HG03460 (cell line): ENCODE results near the gene EZR.
"Not testable (repeated sequence)": the region's sequence is repeated elsewhere in the genome, so short reads cannot be mapped to it uniquely, and the experiment has no call there.

Experiments
- ATAC-seq: cut with Tn5 transposase; IDR thresholded peaks from one replicate; pipeline ENCODE4 v1.9.1; 2021; ENCODE audit not compliant: unreplicated experiment

EZR gene

DNA sequence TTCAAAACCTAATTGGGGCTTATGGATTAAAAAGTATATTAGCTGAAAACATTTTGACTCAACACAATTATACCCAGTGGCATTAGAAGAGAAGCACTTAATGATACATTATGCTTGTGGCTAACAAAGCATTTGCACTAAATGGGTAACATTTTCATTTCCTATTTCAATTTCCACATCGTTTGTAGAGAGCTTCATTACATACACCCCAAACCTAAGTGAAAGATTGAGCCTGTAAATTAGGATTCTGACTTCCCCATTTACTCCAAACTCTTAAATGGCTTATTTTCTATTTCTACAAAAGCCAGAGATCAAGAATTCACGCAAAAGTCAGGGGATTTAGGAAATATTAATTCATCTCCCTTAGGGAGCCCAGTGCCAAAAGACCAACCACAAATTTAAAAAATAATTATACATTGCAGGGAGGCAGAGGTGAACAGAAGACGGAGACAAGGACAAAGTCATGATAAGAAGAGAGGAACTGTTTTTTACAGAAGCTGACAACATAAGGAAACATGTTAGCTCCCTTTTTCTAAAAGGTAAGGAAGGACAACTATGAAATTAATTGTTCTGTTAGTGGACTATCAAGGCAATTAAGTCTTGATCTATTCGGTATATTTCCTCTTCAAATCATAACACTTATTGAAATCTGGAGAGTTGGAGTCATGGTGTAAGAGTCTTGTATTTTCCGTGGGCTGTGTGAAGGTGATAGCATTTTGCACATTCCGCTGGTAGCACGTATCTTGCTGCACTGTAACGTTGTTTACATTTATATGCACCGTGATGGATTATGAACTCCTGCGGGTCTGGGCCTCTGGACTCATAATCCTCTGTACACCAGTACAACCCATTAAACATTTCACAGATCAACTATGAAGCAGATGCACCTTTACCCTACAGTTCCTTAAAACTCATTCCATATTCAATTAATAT is 24.8 kb upstream of the EZR start:
- ATAC-seq: no peak

DNA sequence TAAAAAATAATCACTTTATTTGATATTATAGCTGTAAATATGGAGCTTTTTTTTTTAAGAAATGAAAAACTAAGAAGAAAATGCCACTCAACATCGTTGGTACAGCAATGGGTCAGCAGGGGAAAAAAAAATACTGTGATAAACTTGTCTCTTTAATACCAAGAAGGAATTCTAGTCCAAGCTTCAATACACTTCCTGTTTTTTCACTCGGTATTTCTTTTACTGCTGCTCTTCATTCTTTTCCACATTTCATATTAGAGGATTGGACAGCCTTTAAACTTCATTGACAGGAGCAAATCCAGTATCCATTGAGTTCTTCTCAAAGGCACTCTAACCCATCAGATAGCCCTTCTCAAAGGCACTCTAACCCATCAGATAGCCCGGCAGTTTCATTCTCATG is 22.2 kb upstream of the EZR start:
- no peak for ATAC-seq

DNA sequence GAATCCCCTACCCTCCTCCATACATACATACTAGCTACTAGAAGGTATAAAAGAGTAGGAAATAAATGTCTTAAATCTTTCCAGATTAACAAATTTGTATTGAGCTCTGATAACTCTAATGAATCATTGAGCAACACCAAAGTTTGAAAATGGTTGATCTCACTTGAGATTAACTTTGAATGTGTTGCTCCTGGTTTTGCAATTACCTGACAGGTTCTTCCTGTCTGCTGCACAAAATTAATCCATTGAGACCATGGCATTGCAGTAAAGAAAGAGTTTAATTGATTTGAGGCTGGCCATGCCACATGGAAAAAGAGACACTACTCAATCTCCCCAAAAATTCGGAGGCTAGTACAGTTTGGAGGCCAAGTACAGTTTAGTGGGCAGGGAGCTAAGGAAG is 21.3 kb upstream of the EZR start:
- ATAC-seq: no peak

DNA sequence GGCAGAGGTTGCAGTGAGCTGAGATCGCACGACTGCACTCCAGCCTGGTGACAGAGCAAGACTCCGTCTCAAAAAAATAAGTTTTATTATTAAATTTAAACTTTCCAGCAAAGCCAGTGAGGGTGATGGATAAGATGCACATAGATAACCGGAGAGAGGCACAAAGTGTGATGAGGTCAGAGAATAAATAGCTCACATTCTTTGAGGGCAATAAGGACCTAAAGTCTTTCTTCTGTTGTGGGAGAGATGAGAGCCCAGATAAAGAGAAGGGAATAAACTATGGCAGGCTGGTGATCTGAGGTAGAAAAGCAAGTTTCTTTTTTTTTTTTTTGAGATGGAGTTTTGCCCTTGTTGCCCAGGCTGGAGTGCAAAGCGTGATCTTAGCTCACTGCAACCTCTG is 20.6 kb upstream of the EZR start:
- ATAC-seq: no peak

DNA sequence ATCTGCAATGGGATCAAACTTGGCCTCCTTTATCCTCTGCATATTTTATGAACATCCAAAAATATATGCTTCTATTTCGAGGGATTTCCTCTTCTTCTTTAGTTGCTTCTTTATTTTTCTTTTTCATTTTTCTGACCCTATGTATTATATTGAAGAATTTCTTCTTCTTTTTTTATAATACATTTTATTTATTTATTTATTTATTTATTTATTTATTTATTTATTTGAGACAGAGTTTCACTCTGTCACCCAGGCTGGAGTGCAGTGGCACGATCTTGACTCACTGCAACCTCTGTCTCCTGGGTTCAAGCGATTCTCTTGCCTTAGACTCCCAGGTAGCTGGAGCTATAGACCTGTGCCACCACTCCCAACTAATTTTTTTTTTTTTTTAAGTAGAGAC is 19.6 kb upstream of the EZR start:
- not testable (repeated sequence) for ATAC-seq

DNA sequence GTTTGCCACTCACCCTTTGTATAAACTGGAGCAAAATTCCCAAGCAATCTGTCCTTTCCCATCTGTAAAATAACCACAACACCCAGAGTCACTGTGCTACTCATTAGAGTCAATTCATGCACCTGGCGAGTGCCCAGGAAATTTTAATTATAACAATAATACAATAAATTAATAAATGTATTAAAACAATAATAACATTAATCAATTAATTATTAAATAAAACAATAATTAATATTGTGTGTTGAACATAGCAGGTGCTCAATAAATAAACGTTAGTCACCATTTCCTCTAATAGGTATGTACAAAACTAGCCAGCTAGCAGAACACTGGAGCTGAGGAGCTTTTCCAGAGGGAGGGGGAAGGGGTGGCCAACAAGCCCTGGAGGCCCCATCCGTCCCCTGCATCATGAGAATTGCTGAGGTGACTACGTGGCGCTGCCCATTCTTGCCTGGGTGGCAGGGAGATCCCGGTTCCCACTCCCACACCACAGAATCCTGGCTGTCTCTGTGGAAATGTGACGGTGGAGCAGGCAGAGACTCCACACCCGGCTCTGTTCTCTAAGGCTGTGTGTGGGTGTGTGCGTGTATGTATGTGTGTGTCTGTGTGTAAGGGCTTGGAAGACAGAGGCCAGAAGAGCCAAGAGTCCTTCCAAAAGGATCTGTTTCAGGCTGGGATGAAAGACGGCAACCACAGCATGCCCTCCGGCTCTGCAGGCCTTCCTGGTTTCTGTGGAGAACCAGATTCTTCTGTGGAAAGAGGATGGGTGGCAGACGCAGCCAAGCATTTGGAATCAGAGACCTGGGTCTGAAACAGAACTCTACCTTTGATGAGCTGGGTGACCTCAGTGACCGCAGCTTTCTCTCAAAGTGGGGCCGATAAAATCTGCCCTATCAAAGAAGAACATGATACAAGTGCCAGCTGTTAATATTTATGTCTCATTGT is 18.8 kb upstream of the EZR start:
- ATAC-seq: no peak

DNA sequence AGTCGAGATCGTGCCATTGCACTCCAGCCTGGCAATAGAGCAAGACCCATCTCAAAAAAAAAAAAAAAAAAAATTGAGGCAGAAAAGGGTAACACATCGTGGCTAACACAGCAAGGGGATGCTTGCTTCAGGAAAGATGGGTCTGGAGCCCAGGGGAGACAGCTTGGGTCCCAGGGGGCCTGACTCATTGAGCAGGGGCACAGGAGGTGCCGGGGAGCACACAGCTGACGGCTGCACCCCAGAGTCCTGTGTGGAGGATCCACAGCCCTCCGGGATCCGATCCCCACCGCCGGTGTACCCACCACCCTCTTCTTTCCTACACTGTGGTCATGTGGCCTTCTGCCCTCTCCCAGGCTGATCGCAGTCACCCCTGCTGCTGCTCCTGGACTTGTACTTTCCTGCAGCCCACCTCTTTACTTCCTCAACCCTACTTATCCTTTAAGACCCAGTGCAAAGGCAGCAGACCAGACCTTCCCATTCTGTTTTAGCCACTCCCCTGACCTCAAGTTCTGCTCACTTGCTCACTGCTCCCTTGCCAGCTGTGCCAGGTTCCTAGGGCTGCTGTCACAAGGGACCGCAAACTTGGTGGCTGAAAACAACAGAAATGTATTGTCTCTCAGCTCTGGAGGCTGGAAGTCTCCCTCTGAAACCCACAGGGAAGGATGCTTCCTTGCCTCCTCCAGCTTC is 17.6 kb upstream of the EZR start:
- no peak for ATAC-seq

DNA sequence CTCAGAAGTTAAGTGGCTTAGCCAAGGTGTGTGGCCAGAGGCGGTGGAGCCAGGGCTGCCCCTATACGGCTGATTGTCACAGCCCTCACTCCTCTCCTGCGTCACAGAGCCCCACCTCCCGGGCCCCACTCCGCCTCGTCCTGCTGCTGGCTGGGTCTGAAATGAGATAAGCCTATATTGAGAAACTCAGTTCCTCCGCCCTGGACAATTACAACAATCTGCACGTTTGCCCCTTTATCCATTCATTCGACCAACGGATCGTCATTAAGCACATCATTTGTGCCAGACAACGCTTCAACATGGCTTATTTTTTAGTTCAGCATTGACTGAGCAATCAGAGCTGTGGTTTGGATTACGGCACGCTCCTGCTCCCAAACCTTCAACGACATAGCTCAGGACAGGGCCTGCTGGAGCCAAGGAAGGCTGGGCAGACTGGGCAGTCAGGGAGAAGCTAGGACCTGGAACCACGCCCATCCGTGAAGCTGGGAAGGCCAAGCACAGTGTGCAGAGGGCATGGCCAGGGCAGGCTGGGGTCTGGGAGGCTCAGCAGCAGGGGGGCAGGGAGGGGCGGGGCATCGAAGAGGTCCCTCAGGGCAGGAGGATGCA is 16.6 kb upstream of the EZR start:
- no peak for ATAC-seq

DNA sequence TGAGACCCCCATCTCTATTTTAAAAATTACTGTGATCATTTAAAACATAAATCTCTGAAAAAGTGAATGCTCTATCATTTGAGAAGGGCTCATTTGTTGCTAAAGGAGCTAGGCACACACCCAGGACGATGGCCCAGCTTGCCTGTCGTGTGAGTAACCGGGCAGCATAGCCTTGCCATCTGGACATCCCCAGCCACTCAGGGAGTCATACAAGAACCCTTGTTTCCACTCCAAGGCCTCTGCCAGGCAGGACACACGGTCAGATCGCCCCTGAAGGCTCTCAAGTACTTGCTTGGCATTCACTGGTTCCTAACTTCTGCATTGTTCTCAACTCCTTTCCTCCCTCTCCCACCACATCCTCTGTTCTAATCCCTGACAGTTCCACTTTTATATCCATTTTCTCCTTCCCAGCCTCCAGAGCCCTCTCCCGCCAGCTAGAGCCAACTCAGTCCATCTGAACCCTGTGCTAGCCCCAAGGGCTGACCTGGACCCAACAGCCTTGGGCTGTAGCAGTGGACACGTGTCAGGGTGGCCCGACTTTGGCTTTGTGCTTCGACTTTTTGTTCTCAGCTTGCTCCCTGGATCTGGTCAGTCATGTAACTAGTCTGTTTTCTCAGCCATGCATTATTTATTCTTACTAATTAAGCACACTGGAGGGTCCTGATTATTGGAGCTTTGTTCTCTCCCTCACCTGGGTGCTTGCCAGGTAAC is 15.7 kb upstream of the EZR start:
- no peak for ATAC-seq

DNA sequence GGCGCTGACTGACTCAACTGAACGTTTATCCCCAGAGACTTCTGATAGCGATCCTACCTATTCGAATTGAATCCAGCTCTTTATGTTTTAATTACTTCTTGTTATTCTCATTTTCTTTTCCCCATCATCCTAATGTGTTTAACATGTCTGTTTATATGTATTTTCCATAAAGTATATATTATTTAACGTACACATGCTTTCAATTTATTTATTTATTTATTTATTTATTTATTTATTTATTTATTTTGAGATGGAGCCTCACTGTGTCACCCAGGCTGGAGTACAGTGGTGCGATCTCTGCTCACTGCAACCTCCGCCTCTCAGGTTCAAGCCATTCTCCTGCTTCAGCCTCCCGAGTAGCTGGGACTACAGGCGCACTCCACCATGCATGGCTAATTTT is 13.6 kb upstream of the EZR start:
- not testable (repeated sequence) for ATAC-seq

DNA sequence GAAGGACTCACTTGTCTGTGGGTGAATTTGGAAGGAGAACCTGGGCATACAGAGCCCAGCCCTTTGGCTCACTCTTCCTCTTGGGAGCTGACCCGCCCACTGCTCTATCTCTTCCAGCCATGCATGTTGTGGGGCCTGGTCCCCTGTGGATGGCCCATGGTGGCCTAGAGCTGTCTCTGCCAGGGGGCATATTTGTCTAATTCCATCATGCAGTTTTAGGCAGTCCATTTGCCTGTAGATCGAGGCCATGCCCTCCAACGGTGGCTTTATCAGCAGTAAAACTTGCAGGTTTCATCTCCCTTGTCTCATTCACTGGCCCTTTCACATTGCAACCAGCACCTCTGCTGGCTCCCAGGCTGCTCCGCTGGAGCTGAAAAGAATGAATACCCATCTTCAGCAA is 12.9 kb upstream of the EZR start:
- no peak for ATAC-seq

DNA sequence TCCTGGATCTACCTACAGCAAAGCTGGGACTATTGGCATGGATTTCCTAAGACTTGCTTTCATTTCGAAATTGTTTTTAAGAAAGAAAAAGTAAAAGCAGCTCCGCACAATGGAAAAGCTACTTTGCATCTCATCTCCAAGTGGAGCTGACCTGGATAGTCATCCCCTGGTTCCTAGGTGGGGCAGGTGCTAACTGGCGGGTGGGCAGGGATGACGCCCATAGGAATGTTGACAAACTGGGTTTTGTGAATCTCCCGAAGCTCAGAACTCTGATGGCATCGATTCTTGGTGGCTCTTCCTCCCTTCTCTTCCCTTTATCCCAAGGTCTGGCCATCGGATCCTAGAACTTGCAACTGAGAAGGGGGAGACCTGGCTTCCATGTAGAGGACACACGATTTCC is 12.4 kb upstream of the EZR start:
- ATAC-seq: no peak

DNA sequence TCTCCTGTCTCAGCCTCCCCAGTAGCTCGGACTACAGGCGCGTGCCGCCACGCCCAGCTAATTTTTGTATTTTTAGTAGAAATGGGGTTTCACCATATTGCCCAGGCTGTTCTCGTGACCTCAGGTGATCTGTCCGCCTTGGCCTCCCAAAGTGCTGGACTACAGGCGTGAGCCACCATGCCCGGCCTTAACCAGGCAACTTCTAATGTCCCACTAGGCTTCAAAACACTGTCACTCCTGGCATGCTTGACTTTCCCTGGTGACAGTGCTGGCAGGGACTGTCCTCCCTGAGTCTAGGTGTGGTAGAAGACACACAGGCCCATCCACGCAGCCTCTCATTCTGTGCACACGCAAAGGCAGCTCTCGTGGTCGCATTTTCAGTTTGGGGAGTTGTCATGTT is 11.6 kb upstream of the EZR start:
- no peak for ATAC-seq

DNA sequence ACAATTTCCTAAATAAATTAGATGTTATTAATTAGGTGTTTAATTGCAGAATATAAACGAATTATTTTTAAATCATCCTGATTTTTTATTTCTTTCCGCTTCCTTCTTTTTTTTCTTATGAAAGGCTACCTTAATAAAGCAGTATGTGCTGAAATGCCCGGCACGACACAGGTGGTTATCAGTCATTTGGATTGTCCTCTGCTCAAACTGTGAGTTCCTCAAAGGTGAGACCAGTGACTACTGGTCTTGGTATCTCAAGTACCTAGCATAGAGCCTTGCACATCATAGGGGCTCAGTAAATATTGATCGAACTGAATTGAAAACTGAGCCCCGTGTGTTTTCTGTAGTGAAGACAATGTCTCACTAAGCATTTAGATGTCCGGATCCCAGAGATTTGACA is 9.6 kb upstream of the EZR start:
- ATAC-seq: no peak

DNA sequence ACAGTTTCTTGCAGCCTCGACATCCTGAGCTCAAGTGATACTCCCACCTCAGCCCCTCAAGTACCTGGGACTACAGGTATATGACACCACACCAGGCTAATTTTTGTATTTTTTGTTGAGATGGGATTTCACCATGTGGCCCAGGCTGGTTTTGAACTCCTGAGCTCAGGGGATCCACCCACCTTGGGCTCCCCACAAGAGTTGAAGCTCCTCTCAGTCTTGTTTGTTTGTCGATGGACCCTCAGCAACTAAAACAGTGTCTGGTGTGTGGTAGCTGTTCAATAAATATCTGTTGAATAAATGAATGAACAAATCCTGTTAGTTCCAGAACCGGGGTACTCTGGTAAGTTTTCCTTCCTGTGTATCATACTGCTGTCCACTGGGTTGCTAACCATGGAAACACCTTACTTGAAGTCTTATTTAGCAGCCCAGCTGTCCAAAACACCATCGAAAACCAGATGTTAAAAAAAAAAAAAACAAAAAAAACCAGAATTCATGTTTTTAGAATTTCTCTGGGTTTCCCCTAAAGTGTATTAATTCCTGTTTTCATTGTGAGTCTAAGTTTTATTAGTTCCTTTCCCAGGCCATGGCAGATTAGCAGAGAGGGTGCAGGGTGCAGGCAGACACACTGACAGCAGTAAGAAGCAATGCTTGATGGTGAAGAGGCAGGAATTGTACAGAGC is 7.8 kb upstream of the EZR start:
- ATAC-seq: peak; percentile 56

DNA sequence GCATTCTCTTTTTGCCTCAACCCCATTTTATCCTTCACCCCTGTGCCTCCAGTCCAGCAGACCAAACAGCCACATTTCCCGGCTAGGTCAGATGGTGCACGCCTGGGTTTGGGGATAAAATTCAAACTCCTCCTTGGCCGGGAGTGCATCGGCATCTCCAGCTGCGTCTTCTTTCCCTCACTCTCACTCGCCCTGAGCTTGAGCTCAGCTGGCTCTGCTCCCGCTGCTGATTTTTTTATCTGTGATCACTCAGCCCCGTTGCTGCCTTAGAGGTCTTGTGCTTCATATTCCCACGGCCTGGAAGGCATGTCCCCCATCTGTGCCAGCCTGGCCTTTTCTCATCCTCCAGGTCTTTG is 6.8 kb upstream of the EZR start:
- ATAC-seq: no peak

DNA sequence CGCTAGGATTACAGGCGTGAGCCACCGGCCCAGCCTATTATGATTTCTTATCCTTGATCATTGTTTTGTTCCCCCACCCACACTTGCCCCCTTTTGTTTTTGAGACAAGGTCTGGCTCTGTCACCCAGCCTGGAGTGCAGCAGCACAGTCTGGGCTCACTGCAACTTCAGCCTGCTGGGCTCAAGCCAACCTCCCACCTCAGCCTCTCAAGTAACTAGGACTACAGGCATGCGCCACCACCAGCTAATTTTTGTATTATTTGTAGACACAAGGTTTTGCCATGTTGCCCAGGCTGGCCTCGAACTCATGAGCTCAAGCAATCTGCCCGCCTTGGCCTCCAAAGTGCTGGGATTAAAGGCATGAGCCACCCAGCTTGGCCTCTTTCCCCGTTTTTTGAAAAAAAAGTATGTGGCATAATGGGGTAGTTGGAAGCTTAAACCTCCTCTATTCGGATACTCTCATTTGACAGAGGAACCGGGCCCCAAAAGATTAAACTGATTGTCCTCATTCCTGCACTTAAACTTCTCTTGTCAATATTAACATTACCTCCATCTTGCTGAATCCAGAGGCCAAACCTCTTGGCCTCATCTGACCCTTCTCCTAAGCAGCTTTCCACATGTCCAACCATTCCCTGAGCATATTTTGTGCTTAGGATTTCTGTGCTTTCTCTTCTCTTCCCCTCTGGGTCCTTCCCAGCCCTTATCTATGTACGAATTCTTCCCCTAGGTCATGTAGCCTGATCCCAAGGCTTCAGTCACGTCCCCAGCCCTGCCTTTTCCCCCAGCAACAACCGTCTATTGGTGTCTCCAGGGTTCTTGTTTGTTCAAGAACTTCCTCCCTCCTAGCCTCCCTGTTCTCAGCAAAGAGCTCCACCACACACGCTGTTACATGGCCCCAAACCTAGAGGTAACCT is 6.1 kb upstream of the EZR start:
- no peak for ATAC-seq

DNA sequence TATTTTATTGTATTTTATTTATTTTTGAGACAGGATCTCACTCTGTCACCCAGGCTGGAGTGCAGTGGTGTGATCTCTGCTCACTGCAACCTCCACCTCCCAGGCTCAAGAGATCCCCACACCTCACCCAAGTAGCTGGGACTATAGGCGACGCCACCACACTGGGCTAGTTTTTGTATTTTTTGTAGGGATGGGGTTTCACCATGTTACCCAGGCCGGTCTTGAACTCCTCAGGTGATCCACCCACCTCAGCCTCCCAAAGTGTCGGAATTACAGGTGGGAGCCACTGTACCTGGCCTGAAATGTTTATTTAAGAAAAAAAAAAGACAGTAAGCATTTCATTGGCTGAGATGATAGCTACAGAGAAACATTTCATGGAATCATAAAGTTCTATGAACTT is 4.4 kb upstream of the EZR start:
- not testable (repeated sequence) for ATAC-seq
